Measurements from ENCODE around the gene MRPL50.

DNA sequence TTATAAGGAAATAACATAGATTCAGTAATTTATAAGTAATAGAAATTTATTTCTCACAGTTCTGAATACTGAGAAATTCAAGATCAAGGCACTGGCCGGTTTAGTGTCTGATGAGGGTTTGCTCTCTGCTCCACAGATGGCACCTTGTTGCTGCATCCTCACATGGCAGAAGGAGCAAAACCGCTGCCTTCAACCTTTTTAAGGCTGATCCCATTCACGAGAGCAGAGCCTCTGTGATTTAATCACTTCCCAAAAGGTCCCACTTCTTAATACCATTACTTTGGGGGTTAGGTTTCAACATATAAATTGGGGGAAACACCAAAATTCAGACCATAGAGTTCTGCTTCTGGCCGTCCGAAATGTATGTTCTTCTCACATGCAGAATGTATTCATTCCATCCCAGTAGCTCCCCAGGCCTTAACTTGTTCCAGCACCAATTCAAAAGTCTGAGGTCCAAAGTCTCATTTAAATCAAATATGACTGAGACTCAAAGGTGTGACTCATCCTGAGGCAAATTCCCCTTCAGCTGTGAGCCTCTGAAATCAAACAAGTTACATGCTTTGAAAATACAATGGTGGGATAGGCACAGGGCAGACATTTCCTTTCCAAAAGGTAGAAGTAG lies 44.2 kb downstream of the MRPL50 start:
- no peak for TF ChIP-seq CTCF (IDR thresholded peaks at IDR 0.05; ENCODE audit: insufficient read depth, low read length)
- TF ChIP-seq, protein P1, sequence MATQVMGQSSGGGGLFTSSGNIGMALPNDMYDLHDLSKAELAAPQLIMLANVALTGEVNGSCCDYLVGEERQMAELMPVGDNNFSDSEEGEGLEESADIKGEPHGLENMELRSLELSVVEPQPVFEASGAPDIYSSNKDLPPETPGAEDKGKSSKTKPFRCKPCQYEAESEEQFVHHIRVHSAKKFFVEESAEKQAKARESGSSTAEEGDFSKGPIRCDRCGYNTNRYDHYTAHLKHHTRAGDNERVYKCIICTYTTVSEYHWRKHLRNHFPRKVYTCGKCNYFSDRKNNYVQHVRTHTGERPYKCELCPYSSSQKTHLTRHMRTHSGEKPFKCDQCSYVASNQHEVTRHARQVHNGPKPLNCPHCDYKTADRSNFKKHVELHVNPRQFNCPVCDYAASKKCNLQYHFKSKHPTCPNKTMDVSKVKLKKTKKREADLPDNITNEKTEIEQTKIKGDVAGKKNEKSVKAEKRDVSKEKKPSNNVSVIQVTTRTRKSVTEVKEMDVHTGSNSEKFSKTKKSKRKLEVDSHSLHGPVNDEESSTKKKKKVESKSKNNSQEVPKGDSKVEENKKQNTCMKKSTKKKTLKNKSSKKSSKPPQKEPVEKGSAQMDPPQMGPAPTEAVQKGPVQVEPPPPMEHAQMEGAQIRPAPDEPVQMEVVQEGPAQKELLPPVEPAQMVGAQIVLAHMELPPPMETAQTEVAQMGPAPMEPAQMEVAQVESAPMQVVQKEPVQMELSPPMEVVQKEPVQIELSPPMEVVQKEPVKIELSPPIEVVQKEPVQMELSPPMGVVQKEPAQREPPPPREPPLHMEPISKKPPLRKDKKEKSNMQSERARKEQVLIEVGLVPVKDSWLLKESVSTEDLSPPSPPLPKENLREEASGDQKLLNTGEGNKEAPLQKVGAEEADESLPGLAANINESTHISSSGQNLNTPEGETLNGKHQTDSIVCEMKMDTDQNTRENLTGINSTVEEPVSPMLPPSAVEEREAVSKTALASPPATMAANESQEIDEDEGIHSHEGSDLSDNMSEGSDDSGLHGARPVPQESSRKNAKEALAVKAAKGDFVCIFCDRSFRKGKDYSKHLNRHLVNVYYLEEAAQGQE (IDR thresholded peaks at IDR 0.05; ENCODE audit: insufficient replicate concordance, low read depth) = no peak
